Ascending aorta (tissue), 2 donors: Measurements from ENCODE around the gene CPNE1. TPM values are rescaled to one million over a fixed set of nuclear protein-coding genes. Genes with fewer than 3 reads are reported as not detected.
A peak's percentile ranks its signal among the peaks of the same experiment; 100 is the strongest.

ENCODE experiments used
- DNase-seq, 2 donors: peaks; one replicate each; pipeline ENCODE4 v3.0.0-alpha.2; 2019; ENCODE audit warnings: low spot score in 2 of 2
- H3K27ac ChIP-seq, 2 donors: fragments of 200-600 bp; sonication (generic); one replicate each; pipeline ENCODE4 v1.5.1; 2016 to 2017; ENCODE audit warnings: mild to moderate bottlenecking in 1 of 2
- H3K27me3 ChIP-seq: fragments of 200-600 bp; sonication (generic); one replicate; pipeline ENCODE4 v1.5.1; 2017
- H3K36me3 ChIP-seq, 2 donors: fragments of 200-600 bp; sonication (generic); one replicate each; pipeline ENCODE4 v1.5.1; 2016
- H3K4me1 ChIP-seq, 2 donors: fragments of 200-600 bp; sonication (generic); one replicate each; pipeline ENCODE4 v1.5.1; 2016 to 2017; ENCODE audit warnings: mild to moderate bottlenecking in 1 of 2
- H3K4me3 ChIP-seq, 2 donors: fragments of 200-600 bp; sonication (generic); one replicate each; pipeline ENCODE4 v1.5.1; 2016 to 2017; ENCODE audit warnings: mild to moderate bottlenecking in 1 of 2
- H3K9me3 ChIP-seq, 2 donors: fragments of 200-600 bp; sonication (generic); one replicate each; pipeline ENCODE4 v1.5.1; 2016
- CTCF ChIP-seq, 3 experiments: fragments of 200-600 bp in 2 of 3; fragments of 450-650 bp in 1 of 3; sonication (generic) in 2 of 3; IDR thresholded peaks; one replicate each; pipeline ENCODE4 v1.5.1; 2016 to 2019; ENCODE audit warnings: antibody characterized with exemption in 3 of 3, mild to moderate bottlenecking in 1 of 3, moderate library complexity in 1 of 3
- intact Hi-C: fragments of 100-400 bp; cut with DNase I; formaldehyde crosslinking; loops from one replicate; pipeline ENCODE4 v1.15.1; 2023
- total RNA-seq: library from RNA; depleted of rRNA; stranded (reverse); fragments of >200 nt; gene quantifications from one replicate; pipeline ENCODE4 v1.1.0, GENCODE V29; 2016

The CPNE1 gene
- total RNA-seq, 1 donor from 2014 or later = 208 TPM

- Histone ChIP-seq H3K27me3 (no peaks in the 10 kb centered on the region), H3K36me3 (peaks cover 49 to 63% of the 10 kb centered on the region in 2 donors), H3K9me3 (no peaks in the 10 kb centered on the region), H3K4me1 (no peaks in the 10 kb centered on the region), H3K4me3 (no peak overlapping the region), H3K27ac (no peak overlapping the region)
- no peak for DNase-seq
- intact Hi-C loops = no loop called here
- no peak for TF ChIP-seq CTCF (IDR thresholded peaks at IDR 0.05)
These were observed 10.2 kb upstream of the CPNE1 start for GRCh38 chr20:35674921-35675320.

GRCh38 chr20:35673884-35674283 lies 9.2 kb upstream of the CPNE1 start:
- Histone ChIP-seq H3K9me3 (no peaks in the 10 kb centered on the region), H3K36me3 (peaks cover 57 to 71% of the 10 kb centered on the region in 2 donors), H3K27ac (no peak overlapping the region), H3K27me3 (no peaks in the 10 kb centered on the region), H3K4me1 (no peaks in the 10 kb centered on the region), H3K4me3 (no peak overlapping the region)
- no peak for TF ChIP-seq CTCF (IDR thresholded peaks at IDR 0.05)
- intact Hi-C loops = no loop called here
- no peak for DNase-seq

GRCh38 chr20:35669681-35670080 lies 5.0 kb upstream of the CPNE1 start:
- Histone ChIP-seq H3K36me3 (peaks cover 43 to 63% of the 10 kb centered on the region in 2 donors), H3K27ac (no peak overlapping the region), H3K4me1 (no peaks in the 10 kb centered on the region), H3K27me3 (no peaks in the 10 kb centered on the region), H3K4me3 (no peak overlapping the region), H3K9me3 (no peaks in the 10 kb centered on the region)
- intact Hi-C loops = no loop called here
- TF ChIP-seq CTCF (IDR thresholded peaks at IDR 0.05) = no peak
- no peak for DNase-seq

GRCh38 chr20:35669221-35669620 lies 4.5 kb upstream of the CPNE1 start:
- intact Hi-C loops = no loop called here
- Histone ChIP-seq H3K36me3 (peaks cover 38 to 58% of the 10 kb centered on the region in 2 donors), H3K4me3 (no peak overlapping the region), H3K9me3 (no peaks in the 10 kb centered on the region), H3K27ac (no peak overlapping the region), H3K27me3 (no peaks in the 10 kb centered on the region), H3K4me1 (no peaks in the 10 kb centered on the region)
- DNase-seq = no peak
- TF ChIP-seq CTCF (IDR thresholded peaks at IDR 0.05) = no peak

- Histone ChIP-seq H3K4me3 (no peak overlapping the region), H3K27me3 (no peaks in the 10 kb centered on the region), H3K36me3 (peaks cover 17 to 27% of the 10 kb centered on the region in 2 donors), H3K4me1 (peaks cover 2 to 12% of the 10 kb centered on the region in 2 donors), H3K9me3 (no peaks in the 10 kb centered on the region), H3K27ac (peak overlapping the region in 1 of 2 donors; percentile 97)
- DNase-seq = no peak
- no peak for TF ChIP-seq CTCF (IDR thresholded peaks at IDR 0.05)
- intact Hi-C loops = loop anchor here (2.0 kb wide), 2 partner anchors 33 to 123 kb away; partner anchors contain the start of genes ERGIC3, NFS1 and ROMO1
These were observed 1.2 kb upstream of the CPNE1 start for GRCh38 chr20:35665949-35666288.
